Measurements from ENCODE around the gene SOX13.
"Not testable (repeated sequence)": the region's sequence is repeated elsewhere in the genome, so short reads cannot be mapped to it uniquely, and the experiment has no call there.

SOX13 gene

DNA sequence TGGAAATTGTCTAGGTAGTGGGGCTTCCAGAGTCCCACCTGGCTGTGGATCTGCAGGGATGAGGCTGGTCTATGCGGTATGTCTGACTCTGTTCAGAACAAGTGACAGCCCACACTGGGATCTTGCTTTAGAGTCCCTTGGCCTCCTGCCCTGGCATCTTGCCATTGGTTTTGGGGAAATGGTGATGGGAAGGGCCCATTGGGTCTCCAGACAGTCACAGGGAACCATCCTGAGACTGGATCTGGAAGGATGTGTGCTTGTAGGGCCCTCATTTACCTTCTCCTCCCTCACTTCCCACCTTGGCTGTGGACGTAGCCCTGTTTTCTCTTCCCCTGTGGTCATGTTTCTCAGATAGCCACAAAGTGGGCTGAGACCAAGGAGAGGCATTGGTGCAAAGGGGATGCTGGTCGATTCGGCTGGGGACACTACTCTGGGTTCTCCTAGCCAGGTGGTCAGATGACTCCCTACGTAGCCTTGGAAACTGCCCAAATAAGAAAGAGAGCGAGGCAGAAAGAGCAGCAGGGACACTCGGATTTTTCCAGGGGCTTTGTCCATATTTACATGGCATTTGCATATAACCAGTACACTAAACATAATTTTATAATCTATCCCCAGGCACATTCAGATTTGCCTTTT, 15.1 kb downstream of the SOX13 start:
- no peaks in the 10 kb centered on the region for H3K36me3 ChIP-seq (ENCODE audit: control insufficient read depth, low read length)
- no peak overlapping the region for H3K27ac ChIP-seq (ENCODE audit: low read depth, low read length)
- no peak overlapping the region for H3K4me3 ChIP-seq (ENCODE audit: low read length)
- no peaks in the 10 kb centered on the region for H4K20me1 ChIP-seq (ENCODE audit: control insufficient read depth, insufficient read depth, low read depth, low read length)
- H3K9me3 ChIP-seq (ENCODE audit: control insufficient read depth, insufficient read depth, low read length): no peaks in the 10 kb centered on the region
- H3F3A ChIP-seq (ENCODE audit: control insufficient read depth, insufficient read depth): no peaks in the 10 kb centered on the region
- H3K79me2 ChIP-seq (ENCODE audit: control insufficient read depth, low read length): no peaks in the 10 kb centered on the region
- no peaks in the 10 kb centered on the region for H3K4me1 ChIP-seq (ENCODE audit: control insufficient read depth, low read length)
- no peaks in the 10 kb centered on the region for H3K9me2 ChIP-seq (replicated peaks; ENCODE audit: control insufficient read depth, low read length)
- H3K4me2 ChIP-seq (ENCODE audit: low read length): no peak overlapping the region
- no peaks in the 10 kb centered on the region for H3K27me3 ChIP-seq (ENCODE audit: control insufficient read depth, low read length)
- TF ChIP-seq EZH2phosphoT487 (IDR thresholded peaks at IDR 0.05; ENCODE audit: borderline replicate concordance, low read length): no peak
- TF ChIP-seq, protein P1, sequence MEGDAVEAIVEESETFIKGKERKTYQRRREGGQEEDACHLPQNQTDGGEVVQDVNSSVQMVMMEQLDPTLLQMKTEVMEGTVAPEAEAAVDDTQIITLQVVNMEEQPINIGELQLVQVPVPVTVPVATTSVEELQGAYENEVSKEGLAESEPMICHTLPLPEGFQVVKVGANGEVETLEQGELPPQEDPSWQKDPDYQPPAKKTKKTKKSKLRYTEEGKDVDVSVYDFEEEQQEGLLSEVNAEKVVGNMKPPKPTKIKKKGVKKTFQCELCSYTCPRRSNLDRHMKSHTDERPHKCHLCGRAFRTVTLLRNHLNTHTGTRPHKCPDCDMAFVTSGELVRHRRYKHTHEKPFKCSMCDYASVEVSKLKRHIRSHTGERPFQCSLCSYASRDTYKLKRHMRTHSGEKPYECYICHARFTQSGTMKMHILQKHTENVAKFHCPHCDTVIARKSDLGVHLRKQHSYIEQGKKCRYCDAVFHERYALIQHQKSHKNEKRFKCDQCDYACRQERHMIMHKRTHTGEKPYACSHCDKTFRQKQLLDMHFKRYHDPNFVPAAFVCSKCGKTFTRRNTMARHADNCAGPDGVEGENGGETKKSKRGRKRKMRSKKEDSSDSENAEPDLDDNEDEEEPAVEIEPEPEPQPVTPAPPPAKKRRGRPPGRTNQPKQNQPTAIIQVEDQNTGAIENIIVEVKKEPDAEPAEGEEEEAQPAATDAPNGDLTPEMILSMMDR (IDR thresholded peaks at IDR 0.05; ENCODE audit: low read depth, low read length, poor library complexity, severe bottlenecking): no peak

DNA sequence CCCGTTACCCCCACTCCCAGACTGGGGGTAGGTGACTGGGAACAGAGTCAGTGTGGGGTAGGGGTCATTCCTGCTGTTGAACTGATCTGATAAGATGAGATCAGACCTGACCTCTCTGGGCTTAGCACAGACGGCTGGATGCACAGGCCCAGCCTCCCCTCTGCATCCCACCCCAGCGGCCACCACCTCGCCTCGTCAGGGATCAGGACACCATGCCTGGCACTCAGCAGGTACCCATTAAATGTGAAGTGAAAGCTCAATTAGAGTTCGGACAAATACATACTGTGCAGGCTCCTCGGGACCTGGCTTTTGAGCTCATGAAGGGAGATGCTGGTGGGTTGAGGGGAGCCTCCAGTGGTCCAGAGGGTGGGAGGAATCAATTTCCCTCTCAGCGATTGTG, 15.7 kb downstream of the SOX13 start:
- Histone ChIP-seq H3K4me1 (ENCODE audit: control insufficient read depth, low read length) (no peaks in the 10 kb centered on the region), H3K9me2 (replicated peaks; ENCODE audit: control insufficient read depth, low read length) (no peaks in the 10 kb centered on the region), H3K27me3 (ENCODE audit: control insufficient read depth, low read length) (no peaks in the 10 kb centered on the region), H3K79me2 (ENCODE audit: control insufficient read depth, low read length) (no peaks in the 10 kb centered on the region), H3K27ac (ENCODE audit: low read depth, low read length) (no peak overlapping the region), H3F3A (ENCODE audit: control insufficient read depth, insufficient read depth) (no peaks in the 10 kb centered on the region), H3K4me3 (ENCODE audit: low read length) (no peak overlapping the region), H3K36me3 (ENCODE audit: control insufficient read depth, low read length) (no peaks in the 10 kb centered on the region), H3K4me2 (ENCODE audit: low read length) (no peak overlapping the region), H4K20me1 (ENCODE audit: control insufficient read depth, insufficient read depth, low read depth, low read length) (no peaks in the 10 kb centered on the region), H3K9me3 (ENCODE audit: control insufficient read depth, insufficient read depth, low read length) (no peaks in the 10 kb centered on the region)
- TF ChIP-seq EZH2phosphoT487 (IDR thresholded peaks at IDR 0.05; ENCODE audit: borderline replicate concordance, low read length): no peak
- TF ChIP-seq, protein P1 (IDR thresholded peaks at IDR 0.05; ENCODE audit: low read depth, low read length, poor library complexity, severe bottlenecking): no peak

DNA sequence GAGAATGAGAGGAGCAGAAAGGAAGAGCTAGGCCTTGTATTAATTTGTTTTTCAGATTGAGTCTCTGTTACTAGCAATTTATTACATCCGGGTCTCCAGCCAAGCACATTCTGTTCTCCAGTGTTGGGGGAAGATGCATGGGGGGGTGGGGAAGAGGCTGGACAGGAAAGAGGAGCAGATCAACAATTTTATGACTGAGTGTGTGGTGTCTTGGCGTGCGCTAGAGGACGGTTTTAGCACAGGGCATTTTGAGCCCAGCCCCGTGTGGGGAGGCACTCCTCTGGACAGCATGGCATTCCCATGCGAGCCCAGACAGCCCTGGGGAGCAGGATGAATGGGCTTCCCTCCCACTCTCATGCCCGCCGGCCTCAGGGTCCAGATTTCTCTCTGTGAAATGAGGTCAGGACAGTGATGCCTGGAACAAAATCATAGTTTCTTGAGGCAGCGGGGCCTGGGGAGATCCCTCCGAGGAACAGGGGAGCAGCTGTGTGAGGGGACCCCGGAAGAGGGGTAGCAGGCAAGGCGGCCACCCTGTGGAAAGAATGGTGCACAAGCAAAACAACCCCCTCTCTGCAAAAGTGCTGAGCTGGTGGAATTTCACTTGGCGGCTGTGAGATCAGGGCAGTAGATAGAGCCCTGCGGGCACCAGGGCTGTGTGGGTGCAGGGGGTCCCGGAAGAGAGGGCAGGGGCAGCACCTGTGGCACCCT, 16.3 kb downstream of the SOX13 start:
- H3K9me2 ChIP-seq (replicated peaks; ENCODE audit: control insufficient read depth, low read length): no peaks in the 10 kb centered on the region
- H3K4me1 ChIP-seq (ENCODE audit: control insufficient read depth, low read length): no peaks in the 10 kb centered on the region
- TF ChIP-seq, protein P1 (IDR thresholded peaks at IDR 0.05; ENCODE audit: low read depth, low read length, poor library complexity, severe bottlenecking): no peak
- TF ChIP-seq EZH2phosphoT487 (IDR thresholded peaks at IDR 0.05; ENCODE audit: borderline replicate concordance, low read length): no peak
- no peaks in the 10 kb centered on the region for H3K36me3 ChIP-seq (ENCODE audit: control insufficient read depth, low read length)
- no peak overlapping the region for H3K27ac ChIP-seq (ENCODE audit: low read depth, low read length)
- no peak overlapping the region for H3K4me2 ChIP-seq (ENCODE audit: low read length)
- H3F3A ChIP-seq (ENCODE audit: control insufficient read depth, insufficient read depth): no peaks in the 10 kb centered on the region
- H3K9me3 ChIP-seq (ENCODE audit: control insufficient read depth, insufficient read depth, low read length): no peaks in the 10 kb centered on the region
- H4K20me1 ChIP-seq (ENCODE audit: control insufficient read depth, insufficient read depth, low read depth, low read length): no peaks in the 10 kb centered on the region
- no peaks in the 10 kb centered on the region for H3K79me2 ChIP-seq (ENCODE audit: control insufficient read depth, low read length)
- no peak overlapping the region for H3K4me3 ChIP-seq (ENCODE audit: low read length)
- no peaks in the 10 kb centered on the region for H3K27me3 ChIP-seq (ENCODE audit: control insufficient read depth, low read length)

DNA sequence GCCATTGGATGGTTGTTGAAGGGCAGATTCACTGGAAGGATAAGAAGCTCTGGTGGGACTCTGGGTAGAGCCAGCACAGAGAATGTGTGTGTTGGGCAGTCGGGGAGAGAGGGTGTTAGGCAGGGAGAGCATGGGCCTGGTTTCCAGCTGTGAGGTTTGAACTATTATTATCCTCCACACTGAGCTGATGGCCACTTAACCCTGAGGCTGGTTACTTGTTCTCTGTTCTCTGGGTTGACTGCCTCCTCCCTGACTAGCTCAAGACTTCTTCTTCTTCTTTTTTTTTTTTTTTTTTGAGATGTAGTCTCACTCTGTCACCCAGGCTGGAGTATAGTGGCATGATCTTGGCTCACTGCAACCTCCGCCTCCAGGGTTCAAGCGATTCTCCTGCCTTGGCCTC, 17.2 kb downstream of the SOX13 start:
- H3K27me3 ChIP-seq (ENCODE audit: control insufficient read depth, low read length); H3F3A ChIP-seq (ENCODE audit: control insufficient read depth, insufficient read depth); H3K4me1 ChIP-seq (ENCODE audit: control insufficient read depth, low read length); H3K79me2 ChIP-seq (ENCODE audit: control insufficient read depth, low read length); H3K36me3 ChIP-seq (ENCODE audit: control insufficient read depth, low read length); H3K4me3 ChIP-seq (ENCODE audit: low read length); H4K20me1 ChIP-seq (ENCODE audit: control insufficient read depth, insufficient read depth, low read depth, low read length); H3K9me2 ChIP-seq (replicated peaks; ENCODE audit: control insufficient read depth, low read length); H3K27ac ChIP-seq (ENCODE audit: low read depth, low read length); H3K9me3 ChIP-seq (ENCODE audit: control insufficient read depth, insufficient read depth, low read length); H3K4me2 ChIP-seq (ENCODE audit: low read length): not testable (repeated sequence)

Data from DOHH2 (cell line).